VCaP (cell line): ENCODE results near the gene OSBPL2.

ENCODE experiments used
- H3K27ac ChIP-seq: fragments of 450-650 bp; 2 replicates; pipeline ENCODE4 v1.5.1; 2017
- TF ChIP-seq, protein P1 (sequence below): fragments of 450-650 bp; conservative IDR thresholded peaks from 2 replicates; pipeline ENCODE4 v1.5.1; 2017; ENCODE audit warnings: mild to moderate bottlenecking, moderate library complexity

The OSBPL2 gene

DNA sequence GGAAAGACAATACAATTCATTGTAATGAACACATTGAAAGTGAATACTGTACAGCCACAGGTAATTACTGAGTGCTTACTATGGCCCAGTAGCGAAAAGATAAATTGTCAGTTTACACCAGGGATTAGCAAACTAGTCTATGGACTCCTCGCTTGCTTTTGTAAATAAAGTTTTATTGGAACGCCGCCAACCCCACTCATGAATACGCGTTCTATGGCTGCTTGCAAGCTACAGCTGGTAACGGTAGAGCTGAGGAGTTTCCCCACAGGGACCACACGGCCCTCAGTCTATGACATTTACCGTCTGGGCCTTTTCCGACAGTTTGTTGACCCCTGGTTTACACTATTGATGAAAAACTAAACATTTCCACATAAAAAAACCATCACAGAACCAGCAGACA lies 104.6 kb downstream of the OSBPL2 start:
- no peak overlapping the region for H3K27ac ChIP-seq
- TF ChIP-seq, protein P1, sequence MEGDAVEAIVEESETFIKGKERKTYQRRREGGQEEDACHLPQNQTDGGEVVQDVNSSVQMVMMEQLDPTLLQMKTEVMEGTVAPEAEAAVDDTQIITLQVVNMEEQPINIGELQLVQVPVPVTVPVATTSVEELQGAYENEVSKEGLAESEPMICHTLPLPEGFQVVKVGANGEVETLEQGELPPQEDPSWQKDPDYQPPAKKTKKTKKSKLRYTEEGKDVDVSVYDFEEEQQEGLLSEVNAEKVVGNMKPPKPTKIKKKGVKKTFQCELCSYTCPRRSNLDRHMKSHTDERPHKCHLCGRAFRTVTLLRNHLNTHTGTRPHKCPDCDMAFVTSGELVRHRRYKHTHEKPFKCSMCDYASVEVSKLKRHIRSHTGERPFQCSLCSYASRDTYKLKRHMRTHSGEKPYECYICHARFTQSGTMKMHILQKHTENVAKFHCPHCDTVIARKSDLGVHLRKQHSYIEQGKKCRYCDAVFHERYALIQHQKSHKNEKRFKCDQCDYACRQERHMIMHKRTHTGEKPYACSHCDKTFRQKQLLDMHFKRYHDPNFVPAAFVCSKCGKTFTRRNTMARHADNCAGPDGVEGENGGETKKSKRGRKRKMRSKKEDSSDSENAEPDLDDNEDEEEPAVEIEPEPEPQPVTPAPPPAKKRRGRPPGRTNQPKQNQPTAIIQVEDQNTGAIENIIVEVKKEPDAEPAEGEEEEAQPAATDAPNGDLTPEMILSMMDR, result no peak

DNA sequence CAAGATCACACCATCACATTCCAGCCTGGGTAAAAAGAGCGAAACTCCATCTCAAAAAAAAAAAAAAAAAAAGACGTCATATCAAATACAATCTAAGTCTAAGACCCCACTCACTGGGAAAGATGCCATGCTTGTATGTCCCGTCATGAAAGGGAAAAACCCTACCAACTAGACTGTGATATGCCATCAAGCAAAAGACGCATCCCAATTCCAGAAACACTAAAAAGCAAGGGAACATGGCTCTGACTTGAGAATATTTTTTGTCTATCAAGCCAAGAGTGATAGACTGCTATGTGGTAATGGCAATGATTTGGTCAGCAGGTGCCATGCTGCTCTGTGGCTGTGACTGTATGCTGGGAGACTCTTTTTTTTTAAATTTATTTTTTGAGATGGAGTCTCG lies 105.8 kb downstream of the OSBPL2 start:
- H3K27ac ChIP-seq, result no peak overlapping the region
- TF ChIP-seq, protein P1, result no peak

DNA sequence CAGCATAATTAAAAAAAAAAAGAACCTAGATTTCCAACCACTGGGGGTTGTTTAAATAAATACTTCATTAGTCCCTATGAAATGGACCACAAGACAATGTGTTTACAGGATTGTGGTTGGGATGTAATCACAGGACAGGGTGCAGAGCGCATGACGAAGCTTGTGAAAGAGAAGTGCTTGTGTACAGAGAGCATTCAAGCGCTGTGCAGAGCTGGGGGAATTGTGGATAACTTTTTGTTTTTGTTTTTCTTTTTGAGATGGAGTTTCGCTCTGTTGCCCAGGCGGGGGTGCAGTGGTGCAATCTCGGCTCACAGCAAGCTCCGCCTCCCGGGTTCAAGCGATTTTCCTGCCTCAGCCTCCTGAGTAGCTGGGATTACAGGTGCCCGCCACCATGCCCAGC lies 106.5 kb downstream of the OSBPL2 start:
- H3K27ac ChIP-seq, result no peak overlapping the region
- TF ChIP-seq, protein P1, result no peak
